ENCODE measurements around the gene DCAF17.
A peak's percentile ranks its signal among the peaks of the same experiment; 100 is the strongest.
"Not testable (repeated sequence)": the region's sequence is repeated elsewhere in the genome, so short reads cannot be mapped to it uniquely, and the experiment has no call there.

Gene DCAF17

DNA sequence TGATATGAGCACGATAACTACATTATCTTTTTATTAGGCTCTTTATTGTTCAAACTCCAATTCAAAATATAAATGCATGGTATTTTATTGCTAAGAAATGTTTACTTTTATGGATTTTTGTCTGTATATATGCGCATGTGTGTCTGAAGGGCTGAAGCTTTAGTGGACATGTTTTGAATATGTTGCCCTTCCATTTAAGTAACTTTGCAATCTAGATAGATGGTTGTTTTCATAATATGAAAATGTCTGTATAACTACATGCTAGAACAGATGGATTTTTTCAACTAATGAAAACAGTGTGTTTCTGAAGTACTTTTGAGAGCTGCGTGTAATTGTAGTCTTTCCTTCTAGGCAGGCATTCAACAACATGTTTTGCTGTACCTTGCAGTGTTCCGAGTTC is 18.7 kb downstream of the DCAF17 start:
- no peak for DNase-seq (ENCODE audit: low spot score)

- DNase-seq (ENCODE audit: low spot score): no peak
Observed at GRCh38 chr2:171459498-171459897, 25.5 kb downstream of the DCAF17 start.

DNA sequence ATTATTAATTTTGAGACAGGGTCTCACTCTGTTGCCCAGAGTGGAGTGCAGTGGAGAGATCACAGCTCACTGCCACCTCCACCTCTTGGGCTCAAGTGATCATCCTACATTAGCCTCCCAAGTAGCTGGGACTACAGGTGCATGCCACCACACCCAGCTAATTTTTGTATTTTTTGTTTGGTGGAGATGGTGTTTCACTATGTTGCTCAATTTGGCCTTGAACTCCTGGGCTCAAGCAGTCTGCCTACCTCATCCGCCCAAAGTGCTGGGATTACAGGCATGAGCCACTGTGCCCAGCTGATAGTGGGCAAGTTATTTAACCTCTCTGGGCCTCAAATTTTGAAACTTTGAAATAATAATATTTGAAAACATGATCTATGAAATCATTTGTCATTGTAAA is 26.5 kb downstream of the DCAF17 start:
- no peak for DNase-seq (ENCODE audit: low spot score)

DNA sequence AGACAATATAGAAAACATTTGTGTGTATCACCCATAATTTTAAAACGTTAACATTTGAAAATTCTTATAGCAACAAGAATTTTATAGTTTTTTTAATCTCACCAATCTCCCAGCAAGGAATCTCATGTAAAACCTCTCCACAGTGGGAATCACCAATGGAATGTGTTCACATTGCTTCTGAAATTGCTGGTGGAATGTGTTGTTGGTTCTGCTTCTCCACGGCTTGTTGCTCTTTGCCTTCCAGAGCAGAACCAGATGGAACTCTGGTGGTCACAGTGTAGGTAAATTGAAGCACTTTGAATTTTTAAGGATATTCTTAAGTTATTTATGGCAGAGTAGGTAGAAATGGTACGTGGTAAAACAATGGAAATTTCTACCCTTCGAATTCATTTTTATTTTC is 35.1 kb downstream of the DCAF17 start:
- DNase-seq (ENCODE audit: low spot score): no peak

GRCh38 chr2:171470129-171470528 is 36.1 kb downstream of the DCAF17 start:
- no peak for DNase-seq (ENCODE audit: low spot score)

- no peak for DNase-seq (ENCODE audit: low spot score)
Observed at GRCh38 chr2:171475979-171476378, 42.0 kb downstream of the DCAF17 start.

DNA sequence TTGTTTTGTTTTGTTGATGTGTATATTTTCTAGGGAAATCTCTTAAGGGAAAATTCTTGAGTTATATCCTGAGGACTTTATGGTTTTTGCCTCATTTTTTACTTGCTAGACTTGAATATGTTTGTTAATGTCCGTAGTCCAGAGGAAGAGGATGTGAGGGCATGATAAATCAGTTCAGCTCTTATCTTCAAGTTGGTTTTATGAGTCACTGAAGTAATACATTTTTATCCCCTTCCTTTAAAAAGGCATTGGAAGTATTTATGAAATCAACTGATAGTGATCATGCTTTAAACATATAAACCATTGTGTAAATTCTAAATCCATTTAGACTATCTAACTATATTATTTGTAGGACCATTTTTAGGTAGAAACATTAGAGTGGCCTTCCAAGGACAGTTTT is 44.3 kb downstream of the DCAF17 start:
- no peak for DNase-seq (ENCODE audit: low spot score)

DNA sequence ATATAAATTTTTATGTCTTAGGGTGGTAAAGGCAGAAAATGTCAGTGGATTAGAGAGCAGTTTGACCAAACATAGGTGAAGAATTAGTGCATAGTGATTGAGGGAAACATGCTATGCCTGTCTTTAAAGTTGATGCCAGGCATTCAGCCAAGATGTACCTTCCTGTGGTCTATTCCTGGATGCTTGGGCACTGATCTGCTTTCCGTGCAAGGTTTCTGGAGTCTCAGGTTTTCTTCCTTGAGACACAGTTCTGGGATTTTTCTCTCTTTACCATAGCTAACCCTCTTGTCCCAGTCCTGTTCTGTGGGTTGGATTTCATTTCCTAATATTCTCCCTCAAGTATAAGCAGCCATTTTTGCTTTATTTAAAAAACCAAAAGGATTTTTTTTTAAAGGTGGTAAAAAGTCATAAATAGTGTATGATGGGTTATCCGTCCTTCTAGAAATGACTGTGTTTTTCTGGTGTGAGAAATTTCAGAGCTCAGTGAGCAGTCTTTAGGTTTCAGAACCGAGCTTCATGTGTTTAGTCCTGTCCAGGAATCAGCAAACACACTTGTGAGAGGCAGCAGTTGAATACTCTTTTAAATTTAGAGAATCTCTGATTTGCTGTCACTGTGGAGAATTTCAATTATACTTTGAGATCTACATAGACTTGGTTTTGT is 45.3 kb downstream of the DCAF17 start:
- no peak for DNase-seq (ENCODE audit: low spot score)

- DNase-seq (ENCODE audit: low spot score): no peak
Observed at GRCh38 chr2:171480908-171481307, 46.9 kb downstream of the DCAF17 start.

DNA sequence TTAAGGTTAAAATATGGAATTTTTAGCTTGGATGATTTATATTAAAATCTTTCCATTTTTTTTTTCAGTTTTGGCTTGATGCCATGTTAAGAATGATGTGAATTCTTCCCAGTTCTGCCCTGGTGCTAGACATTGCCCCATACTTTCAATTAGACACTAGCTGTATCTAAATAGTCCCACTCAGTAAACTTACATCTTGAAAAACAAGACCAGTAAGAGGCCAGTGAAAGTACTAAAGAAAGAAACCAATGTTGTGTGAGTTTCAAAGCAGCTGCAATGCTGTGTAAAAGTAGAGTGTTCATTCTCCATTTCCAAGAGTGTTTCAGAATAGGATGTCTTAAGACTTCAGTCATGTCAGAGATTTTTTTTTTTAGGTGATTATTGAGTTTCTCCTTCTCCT is 48.3 kb downstream of the DCAF17 start:
- no peak for DNase-seq (ENCODE audit: low spot score)

GRCh38 chr2:171482877-171483276 is 48.9 kb downstream of the DCAF17 start:
- DNase-seq (ENCODE audit: low spot score): no peak

DNA sequence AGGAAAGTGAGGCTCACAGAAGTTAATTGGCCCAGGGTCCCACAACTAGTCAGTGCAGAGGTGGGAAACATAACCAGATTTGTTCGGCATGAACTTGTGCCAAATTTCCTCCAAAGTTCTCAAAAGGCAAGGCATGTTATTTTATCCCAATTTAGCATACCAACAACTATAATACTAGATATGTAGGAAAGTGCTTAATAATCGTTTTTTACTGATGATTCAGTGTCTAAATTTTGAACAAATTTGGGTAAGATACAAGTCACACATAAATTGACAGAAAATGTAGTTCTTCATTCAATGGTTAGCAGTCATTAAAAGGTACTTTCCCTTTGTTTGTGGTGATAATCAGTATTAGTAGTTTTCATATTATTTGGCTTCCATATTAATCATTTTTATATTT is 49.8 kb downstream of the DCAF17 start:
- no peak for DNase-seq (ENCODE audit: low spot score)

DNA sequence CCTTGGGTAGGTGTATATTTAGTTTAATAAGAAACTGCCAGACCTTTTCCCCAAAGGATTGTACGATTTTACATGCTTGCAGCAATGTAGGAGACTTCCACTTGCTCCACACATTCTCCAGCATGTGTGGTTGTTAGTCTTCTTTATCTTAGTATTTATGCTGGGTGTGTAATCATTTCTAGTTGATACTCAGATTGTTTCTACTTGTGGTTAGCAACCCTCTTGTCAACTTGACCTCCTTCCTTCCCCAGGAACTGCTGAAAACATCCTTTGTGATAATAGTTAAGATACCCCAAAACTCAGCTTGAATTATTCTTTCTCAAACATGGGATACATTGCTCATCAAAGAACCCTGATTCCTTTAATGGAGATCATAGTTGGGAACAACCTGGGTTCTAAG is 51.1 kb downstream of the DCAF17 start:
- DNase-seq (ENCODE audit: low spot score): no peak

DNA sequence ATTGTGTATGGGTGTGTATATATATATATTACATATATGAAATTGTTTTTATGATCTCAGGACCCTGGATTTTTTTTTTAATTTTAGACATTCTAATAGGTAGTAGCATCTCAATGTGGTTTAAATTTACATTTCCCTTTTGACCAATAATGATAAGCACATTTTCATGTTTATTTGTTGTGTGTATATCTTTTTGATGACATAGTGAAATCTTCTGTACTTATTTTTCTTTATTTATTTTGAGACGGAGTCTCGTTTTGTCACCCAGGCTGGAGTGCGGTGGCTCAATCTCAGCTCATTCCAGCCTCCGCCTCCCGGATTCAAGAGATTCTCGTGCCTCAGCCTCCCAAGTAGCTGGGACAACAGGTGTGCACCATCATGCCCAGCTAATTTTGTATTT is 53.2 kb downstream of the DCAF17 start:
- no peak for DNase-seq (ENCODE audit: low spot score)

- no peak for DNase-seq (ENCODE audit: low spot score)
Observed at GRCh38 chr2:171487803-171488259, 53.8 kb downstream of the DCAF17 start.

- peak; percentile 50 for DNase-seq (ENCODE audit: low spot score)
Observed at GRCh38 chr2:171490577-171490976, 56.6 kb downstream of the DCAF17 start.

GRCh38 chr2:171491292-171491691 is 57.3 kb downstream of the DCAF17 start:
- no peak for DNase-seq (ENCODE audit: low spot score)

- no peak for DNase-seq (ENCODE audit: low spot score)
Observed at GRCh38 chr2:171492664-171493063, 58.6 kb downstream of the DCAF17 start.

GRCh38 chr2:171497664-171498063 is 63.6 kb downstream of the DCAF17 start:
- not testable (repeated sequence) for DNase-seq (ENCODE audit: low spot score)

DNA sequence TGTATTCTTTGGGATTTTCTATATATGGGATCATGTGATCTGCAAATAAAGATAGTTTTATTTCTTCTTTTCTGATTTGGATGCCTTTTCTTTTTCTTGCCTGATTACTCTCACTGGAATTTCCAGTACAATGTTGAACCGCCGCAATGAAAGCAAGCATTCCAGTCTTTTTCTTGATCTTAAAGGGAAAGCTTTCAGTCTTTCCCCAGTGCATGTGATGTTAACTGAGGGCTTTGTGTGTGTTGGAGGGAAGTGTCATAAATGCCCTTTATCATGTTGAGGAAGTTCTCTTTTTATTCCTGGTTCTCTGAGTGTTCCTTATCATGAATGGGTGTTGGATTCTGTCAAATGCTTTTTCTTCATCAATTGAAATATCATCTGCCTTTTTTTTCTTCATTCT is 71.3 kb downstream of the DCAF17 start:
- no peak for DNase-seq (ENCODE audit: low spot score)

GRCh38 chr2:171509945-171510731 is 76.1 kb downstream of the DCAF17 start:
- DNase-seq (ENCODE audit: low spot score): no peak

- DNase-seq (ENCODE audit: low spot score): no peak
Observed at GRCh38 chr2:171512014-171512413, 78.0 kb downstream of the DCAF17 start.

GRCh38 chr2:171512683-171513195 is 78.7 kb downstream of the DCAF17 start:
- DNase-seq (ENCODE audit: low spot score): no peak
